HG02885 (cell line): ENCODE results near the gene FANCL.
"Not testable (repeated sequence)": the region's sequence is repeated elsewhere in the genome, so short reads cannot be mapped to it uniquely, and the experiment has no call there.

Experiments used
- ATAC-seq: cut with Tn5 transposase; IDR thresholded peaks from one replicate; pipeline ENCODE4 v1.9.1; 2021; ENCODE audit warnings: mild to moderate bottlenecking; ENCODE audit not compliant: unreplicated experiment, poor library complexity

FANCL gene

DNA sequence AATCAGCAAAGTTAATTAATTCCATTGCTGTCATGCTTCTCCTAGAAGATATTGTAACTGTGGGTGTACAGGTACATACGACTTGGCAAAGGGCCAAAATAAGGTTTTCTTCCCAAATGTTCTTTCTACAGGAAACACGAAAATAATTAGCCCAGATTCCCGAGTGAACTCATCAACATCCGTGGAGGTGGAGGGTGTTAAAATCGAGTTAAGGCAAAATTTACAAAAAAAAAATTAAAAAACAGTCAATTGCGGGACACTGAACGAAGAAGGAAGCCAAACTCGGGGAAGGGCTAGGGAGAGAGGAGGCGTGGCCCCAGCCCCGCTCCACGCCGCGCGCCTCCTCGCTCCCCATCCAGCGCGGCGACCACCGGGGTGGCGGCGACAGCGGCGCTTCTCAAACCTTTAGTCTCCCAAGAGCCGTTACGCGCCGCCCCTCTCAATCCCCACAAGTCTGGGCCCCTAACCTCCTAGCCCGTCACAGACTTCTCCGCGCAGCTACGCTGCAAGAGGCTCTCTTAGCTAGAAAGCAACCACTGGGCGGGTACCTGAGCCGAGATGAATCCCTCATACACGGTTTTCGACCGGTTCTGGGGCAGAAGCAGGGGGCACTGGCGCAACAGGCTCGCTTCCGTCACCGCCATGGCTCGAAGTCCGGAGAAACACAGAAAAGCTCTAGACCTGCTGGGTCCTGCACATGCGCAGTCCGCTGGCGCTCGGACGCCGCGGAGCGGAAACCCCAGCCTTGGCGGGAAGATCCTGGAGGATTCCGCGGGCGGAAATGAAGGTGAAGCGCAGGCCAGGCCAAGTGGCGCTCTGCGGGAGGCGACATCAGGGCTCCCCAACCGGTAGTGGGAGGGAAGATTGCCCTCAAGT lies at the start of gene FANCL:
TSS of gene FANCL (minus strand) at position 656 of the 876 bp plus-strand sequence. CDS start at position 644, 12 bp downstream.
- ATAC-seq: peak; percentile 81

DNA sequence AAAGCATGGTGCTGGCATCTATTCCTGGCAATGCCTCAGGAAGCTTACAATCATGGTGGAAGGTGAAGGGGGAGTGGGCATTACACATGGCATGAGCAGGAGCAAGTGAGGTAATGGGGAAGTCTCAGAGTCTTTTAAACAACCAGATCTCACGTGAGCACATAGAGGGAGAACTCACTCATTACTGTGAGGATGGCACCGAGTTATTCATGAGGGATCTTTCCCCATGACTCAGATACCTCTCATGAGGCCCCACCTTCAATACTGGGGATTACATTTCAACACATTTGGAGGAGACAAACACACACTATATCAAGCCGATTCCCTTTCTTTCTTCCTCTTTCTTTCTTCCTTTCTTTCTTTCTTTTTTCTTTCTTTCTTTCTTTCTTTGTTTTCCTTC lies 47.9 kb upstream of the FANCL start:
- ATAC-seq: no peak

DNA sequence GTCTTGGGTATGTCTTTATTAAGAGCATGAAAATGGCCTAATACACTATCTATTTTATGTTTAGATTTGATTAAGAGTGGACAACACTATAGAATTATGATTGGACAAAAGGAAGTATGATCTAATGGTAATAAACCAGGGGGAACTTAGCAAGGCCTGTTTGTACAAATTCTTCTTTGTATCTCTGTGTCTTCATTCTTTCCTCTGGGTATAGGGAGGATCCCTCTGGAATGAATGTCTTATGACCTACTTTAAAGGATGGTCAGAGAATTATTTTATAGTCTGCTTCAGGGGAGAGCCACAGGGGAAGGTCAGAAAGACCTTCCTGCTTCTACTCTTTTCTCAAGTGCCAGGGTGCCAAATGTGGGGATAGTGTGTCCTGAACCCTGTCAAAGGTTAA lies 42.8 kb upstream of the FANCL start:
- ATAC-seq: no peak

DNA sequence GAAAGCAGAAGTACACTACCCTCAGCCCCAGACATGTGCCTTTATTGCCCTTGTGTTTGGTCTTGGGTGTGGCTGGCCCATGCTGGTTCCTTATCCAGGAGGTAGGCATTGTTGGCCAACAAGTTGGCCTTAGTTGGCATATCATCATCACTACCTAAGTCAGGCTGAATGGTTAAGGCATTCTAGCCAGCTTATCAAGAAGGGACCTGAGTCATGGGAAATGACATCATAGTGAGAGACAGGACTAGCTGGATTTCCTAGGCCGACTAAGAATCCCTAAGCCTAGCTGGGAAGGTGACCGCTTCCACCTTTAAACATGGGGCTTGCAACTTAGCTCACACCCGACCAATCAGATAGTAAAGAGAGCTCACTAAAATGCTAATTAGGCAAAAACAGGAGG lies 34.0 kb upstream of the FANCL start:
- not testable (repeated sequence) for ATAC-seq

DNA sequence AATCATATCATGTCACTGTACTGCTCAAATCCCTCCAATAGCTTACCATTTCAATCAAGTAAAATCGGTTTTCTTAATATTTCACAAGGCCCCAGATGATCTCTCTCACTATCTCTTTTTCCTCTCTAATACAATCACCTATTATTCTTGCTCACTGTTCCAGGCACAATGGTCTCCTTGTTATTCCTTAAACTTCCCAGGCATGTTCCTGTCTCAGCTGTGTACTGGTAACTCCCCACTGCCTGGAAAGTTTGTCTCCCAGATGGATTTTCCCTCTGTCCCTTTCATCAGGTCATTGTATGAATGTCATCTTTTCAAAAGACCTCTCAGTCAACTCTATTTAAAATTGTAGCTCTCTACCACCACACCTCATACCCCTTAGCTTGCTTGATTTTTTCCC lies 30.7 kb upstream of the FANCL start:
- no peak for ATAC-seq

DNA sequence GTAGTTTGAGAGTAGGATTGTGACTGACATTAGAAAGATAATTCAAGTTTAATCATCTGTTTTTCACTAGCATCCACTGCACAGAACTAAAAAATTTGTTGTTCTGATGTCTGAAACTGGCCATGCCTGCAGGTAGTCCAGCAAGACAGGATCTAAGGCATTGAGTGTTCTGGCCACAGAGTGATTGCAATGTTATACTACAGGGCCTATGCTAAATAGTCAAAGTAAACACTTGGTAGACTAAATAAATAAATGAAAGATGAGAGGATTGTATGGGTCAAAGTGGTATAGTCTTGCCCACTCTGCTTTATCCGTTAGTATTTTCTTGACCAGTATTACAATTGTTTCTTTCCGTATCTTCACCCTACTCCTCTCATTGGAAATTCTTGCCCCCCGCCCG lies 27.6 kb upstream of the FANCL start:
- ATAC-seq: no peak

DNA sequence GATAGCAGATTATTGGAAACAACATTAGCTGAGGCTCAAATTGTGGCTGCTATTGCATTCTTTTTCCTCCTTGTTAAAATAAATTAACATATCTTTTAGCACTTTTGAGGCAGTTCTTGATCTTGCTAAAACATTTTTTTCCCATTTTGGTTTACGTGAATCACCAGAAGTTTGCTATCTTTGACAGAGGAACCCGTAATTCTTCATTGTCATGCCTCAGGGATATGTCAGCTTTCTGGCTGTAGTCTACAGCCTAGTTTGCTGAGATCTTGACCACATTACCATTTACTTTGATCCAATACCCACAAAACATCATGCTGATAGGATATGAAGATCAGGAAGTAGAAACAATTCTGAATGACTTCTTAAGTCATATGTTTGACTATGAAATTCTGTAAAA lies 25.1 kb upstream of the FANCL start:
- ATAC-seq: no peak

DNA sequence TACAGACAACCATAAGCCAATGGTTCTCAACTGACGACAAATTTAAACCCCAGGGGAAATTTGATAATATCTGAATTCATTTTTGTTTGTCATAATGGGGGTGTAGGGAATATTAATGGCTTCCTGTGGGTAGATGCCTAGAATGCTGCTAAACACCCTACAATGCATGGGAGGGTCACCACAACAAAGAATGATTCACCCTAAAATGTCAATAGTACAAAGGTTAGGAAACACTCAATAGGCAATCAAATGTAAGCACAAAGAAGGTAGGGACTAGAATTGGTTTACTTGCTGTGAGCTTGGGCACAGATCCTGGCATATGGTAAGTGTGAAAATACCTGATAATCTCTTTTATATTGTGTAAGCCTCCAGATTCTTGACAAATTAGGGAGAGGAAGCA lies 20.1 kb upstream of the FANCL start:
- ATAC-seq: no peak

DNA sequence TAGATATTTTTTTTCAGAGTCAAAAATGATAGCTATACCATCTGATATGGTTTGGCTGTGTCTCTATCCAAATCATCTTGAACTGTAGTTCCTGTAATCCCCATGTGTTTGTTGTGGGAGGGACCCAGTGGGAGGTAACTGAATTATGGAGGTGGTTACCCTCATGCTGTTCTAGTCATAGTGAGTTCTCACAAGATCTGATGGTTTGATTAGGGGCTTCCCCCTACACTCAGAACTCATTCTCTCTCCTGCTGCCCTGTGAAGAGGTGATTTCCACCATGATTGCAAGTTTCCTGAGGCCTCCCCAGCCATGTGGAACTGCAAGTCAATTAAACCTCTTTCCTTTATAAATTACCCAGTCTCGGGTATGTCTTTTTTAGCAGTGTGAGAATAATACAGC lies 17.3 kb upstream of the FANCL start:
- peak; percentile 84 for ATAC-seq

DNA sequence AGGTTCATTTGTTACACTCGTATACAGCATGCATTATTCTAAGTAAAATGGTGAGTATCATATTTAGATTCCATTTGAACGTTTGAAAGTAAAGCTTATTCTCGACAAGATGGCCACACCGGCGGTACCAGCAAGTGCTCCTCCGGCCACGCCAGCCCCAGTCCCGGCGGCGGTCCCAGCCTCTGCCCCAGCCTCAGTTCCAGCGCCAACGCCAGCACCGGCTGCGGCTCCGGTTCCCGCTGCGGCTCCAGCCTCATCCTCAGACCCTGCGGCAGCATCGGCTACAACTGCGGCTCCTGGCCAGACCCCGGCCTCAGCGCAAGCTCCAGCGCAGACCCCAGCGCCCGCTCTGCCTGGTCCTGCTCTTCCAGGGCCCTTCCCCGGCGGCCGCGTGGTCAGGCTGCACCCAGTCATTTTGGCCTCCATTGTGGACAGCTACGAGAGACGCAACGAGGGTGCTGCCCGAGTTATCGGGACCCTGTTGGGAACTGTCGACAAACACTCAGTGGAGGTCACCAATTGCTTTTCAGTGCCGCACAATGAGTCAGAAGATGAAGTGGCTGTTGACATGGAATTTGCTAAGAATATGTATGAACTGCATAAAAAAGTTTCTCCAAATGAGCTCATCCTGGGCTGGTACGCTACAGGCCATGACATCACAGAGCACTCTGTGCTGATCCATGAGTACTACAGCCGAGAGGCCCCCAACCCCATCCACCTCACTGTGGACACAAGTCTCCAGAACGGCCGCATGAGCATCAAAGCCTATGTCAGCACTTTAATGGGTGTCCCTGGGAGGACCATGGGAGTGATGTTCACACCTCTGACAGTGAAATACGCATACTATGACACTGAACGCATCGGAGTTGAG lies 10.4 kb upstream of the FANCL start:
- not testable (repeated sequence) for ATAC-seq

DNA sequence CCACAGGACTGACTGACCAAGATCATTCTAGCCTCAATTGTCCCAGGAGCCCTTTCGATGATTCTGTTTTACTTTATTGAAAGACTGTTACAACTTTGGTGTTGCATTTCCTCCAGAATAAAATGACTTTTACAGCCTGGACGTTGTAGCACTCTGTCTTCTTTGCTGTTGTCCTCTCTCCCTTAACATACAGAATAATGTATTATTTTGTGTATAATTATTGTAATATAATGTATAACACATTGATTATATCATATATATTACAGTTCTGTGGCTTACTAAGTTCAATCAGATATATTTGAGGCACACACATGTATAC lies 380 bp upstream of the FANCL start:
- ATAC-seq: no peak

DNA sequence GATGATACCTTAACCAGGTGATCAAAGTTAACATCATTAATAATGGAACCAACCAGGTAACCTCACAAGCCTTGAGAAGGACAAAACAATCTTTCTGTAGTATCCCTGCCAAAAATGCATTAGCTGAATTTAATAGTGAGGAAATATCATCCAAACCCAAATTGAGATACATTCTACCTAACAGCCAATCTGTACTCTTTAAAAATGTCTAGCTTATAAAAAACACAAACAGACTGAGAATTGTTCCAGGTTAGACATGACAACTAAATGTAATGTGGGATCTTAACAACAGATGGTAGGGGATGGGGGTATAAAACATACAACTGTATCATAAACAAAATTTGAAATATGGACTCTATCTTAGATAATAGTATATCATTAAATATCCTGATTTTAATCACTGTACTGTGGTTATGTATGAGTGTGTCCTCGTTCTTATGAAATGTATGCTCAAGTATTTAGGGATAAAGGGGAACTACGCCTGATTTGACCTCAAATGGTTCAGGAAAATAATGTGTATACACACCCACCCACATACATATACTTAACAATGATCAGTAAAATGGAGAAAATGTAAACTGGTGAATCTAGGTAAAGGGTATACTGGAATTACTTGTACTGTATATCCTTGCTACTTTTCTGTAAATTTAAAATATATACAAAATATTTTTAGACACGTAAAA lies 1.7 kb downstream of the FANCL start:
- ATAC-seq: no peak

DNA sequence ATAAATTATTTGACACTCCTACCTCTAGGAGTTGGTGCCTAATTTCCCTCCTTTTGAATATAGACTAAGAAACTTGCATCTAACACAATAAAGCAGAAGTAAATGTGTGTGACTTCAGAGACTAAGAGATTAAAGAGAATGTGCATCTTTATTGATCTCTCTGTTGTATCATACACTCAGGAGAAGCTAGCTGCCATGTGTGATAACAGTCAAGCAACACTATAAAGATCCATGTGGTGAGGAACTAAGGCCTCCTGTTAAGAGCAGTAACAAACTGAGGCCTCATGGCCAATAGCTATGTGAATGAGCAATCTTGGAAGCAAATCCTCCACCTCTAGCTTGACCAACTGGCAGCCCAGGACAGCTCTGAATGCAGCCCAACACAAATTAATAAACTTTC lies 3.4 kb downstream of the FANCL start:
- no peak for ATAC-seq

DNA sequence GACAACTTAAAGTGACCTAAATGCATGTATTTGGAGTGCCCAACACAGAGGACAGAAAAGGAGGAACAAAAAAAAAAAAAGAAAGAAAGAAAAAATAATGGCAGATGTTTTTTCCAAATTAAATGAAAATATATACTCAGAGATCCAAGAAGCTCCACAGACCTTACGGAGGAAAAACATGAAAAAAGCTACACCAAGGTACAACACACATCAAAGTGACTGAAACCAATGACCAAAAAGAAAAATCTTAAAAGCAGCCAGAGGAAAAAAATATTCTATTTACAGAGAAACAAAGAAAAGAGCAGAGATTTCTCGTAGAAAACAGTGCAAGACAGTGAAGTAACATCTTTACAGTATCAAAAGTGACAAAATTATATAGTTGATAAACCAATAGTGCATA lies 5.1 kb downstream of the FANCL start:
- ATAC-seq: no peak

DNA sequence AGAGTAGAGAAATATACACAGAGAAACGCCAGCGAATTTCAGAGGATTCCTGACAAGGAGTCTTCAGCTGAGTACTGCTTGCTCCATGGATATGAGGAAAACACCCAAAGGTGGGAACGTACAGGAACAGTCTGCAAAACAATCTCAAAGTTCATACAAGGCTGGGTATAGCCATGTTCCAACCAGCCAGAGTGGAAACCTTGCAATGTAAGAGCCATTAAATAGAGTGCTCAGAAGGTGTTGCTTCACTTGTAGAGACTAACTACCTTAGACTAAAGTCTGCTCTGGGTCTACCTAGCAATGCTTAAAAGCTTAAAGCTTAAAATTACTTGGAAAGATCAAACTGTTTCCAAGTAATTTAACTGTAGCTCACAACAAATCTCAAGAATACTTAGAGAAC lies 6.0 kb downstream of the FANCL start:
- no peak for ATAC-seq

DNA sequence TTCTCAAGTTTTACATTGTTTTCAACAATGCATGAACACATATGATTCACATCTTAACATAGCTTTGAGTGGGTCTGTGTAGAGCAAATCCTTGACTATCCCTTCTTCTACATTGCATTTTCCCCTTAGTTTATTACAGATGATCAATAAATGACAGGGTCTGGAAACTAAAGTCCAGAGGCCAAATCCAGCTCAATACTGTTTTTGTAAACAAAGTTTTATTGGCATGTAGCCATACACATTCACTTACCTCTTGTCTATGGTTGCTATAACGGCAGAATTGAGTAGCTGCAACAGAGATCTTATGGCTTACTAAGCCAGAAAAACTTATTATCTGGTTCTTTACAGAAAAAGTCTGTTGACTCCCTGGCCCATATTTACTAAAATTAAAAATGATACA lies 12.8 kb downstream of the FANCL start:
- no peak for ATAC-seq

DNA sequence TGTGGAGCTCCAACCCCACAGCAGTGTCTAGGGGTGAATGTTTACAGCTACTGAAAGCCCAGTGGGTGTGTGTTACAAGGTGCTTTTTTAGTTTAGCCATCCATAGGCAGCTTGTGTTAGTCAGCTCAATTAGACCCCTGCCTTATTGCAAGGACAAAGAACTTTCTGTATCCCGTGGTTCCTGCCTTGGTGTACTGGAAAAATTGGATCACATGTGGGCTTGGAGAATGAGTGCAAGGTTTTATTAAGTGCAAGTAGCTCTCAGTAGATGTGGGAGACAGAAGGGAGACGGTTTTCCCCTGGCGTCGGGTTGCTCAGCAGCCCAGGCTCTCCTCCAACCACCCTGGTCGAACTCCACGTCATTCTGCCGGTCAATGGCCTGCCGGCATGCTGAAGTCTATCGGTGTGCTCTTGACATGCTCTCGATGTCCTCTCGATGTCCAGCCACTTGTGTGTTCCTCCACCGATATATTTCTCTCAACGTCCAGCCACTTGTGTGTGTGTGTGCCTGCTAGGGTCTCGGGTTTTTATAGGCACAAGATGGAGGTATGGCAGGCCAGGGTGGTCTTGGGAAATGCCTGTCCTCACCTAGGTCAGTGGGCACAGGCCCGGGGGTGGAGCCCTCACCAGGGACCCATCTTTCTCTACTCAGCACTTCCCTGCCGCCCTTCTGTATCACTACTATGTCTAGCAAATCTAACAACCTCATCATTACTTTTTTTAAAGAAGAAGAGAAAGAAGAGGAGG lies 13.8 kb downstream of the FANCL start:
- no peak for ATAC-seq

DNA sequence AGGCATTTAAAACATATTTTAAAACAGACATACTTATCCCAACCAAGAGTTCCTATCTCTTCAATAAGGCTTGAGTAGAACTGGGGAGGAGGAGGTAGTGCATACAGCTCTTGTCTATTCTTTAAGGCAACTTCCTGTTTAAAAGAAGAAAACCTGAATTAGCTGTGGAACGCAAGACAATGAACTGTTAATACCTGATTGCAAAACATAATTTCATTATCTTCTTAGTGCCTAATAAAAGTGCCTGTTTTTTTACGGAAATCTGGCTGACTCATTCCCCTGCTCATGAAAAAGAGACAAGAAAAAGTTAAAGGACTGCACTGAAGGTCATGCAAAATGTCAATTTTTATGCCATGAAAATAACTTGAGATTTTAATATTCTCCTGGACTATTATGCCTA lies 19.2 kb downstream of the FANCL start:
- ATAC-seq: no peak

DNA sequence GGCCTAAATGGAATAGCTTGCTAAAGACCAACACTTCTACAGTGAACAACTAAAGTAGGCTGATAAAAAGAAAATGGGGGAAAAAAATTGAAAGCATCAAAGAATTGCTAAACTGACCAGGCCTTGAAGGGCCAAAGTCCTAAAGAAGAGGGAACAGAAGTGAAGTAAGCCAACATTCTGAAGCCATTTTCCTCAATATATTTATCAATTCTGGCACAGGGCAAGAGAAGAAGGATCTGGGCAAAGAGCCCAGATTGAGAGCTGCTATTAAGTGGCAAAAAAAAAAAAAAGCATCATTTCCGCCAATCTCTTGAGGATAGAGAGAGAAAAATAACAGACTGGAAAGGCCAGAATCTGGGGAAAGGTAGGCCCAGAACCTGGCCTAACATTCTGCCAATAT lies 25.7 kb downstream of the FANCL start:
- no peak for ATAC-seq

DNA sequence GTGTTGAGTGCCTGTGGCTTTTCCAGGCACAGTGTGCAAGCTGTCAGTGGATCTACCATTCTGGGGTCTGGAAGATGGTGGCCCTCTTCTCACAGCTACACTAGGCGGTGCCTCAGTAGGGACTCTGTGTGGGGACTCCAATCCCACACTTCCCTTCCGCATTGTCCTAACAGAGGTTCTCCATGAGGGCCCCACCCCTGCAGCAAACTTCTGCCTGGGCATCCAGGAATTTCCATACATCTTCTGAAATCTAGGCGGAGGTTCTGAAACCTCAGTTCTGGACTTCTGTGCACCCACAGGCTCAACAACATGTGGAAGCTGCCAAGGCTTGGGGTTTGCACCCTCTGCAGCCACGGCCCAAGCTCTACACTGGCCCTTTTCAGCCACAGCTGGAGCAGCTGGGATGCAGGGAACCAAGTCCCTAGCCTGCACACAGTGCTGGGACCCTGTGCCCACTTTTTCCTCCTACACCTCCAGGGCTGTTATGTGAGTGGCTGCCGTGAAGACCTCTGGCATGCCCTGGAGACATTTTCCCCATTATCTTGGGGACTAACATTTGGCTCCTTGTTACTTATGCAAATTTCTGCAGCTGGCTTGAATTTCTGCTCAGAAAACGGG lies 30.1 kb downstream of the FANCL start:
- ATAC-seq: not testable (repeated sequence)
